HepG2 (cell line): ENCODE data around the gene RNU11.
"Not testable (repeated sequence)": the region's sequence is repeated elsewhere in the genome, so short reads cannot be mapped to it uniquely, and the experiment has no call there.

Experiments
- CAMTA2 ChIP-seq: sonication (generic); formaldehyde crosslinking; IDR thresholded peaks from 2 replicates; pipeline ENCODE4 v1.4.0; 2020; ENCODE audit warnings: mild to moderate bottlenecking, missing genetic modification reagents, borderline replicate concordance
- CSRNP2 ChIP-seq: sonication (generic); formaldehyde crosslinking; conservative IDR thresholded peaks from 2 replicates; pipeline ENCODE4 v1.8.0; 2022; ENCODE audit warnings: low read depth, missing genetic modification reagents
- CTCF ChIP-seq: sonication (generic); formaldehyde crosslinking; IDR thresholded peaks from 2 replicates; pipeline ENCODE4 v1.5.0; 2020; ENCODE audit warnings: mild to moderate bottlenecking, missing genetic modification reagents, moderate library complexity
- ETS1 ChIP-seq: sonication (generic); formaldehyde crosslinking; IDR thresholded peaks from 2 replicates; pipeline ENCODE4 v1.4.0; 2020; ENCODE audit warnings: missing genetic modification reagents
- ETV6 ChIP-seq: sonication (generic); formaldehyde crosslinking; conservative IDR thresholded peaks from 2 replicates; pipeline ENCODE4 v1.4.0; 2020; ENCODE audit warnings: missing genetic modification reagents
- FOSL1 ChIP-seq: sonication (generic); formaldehyde crosslinking; IDR thresholded peaks from 2 replicates; pipeline ENCODE4 v1.9.0; 2021; ENCODE audit warnings: missing genetic modification reagents, borderline replicate concordance
- KMT2B ChIP-seq: IDR thresholded peaks from 2 replicates; pipeline ENCODE4 v1.6.1; 2016; ENCODE audit warnings: missing genetic modification reagents, missing compliant biosample characterization
- PHF20 ChIP-seq: sonication (generic); formaldehyde crosslinking; IDR thresholded peaks from 2 replicates; pipeline ENCODE4 v1.5.0; 2020; ENCODE audit warnings: mild to moderate bottlenecking, missing genetic modification reagents
- POLR2A ChIP-seq, 2 experiments: IDR thresholded peaks; 2 replicates each; pipeline ENCODE4 v1.6.1; 2011; ENCODE audit warnings: low read depth in 2 of 2, low read length in 2 of 2, mild to moderate bottlenecking in 1 of 2, moderate library complexity in 1 of 2; ENCODE audit not compliant: insufficient read depth in 1 of 2
- RAD21 ChIP-seq: fragments of 450-650 bp; formaldehyde crosslinking; IDR thresholded peaks from 2 replicates; pipeline ENCODE4 v1.5.0; 2020; ENCODE audit warnings: mild to moderate bottlenecking
- SKIL ChIP-seq: sonication (generic); formaldehyde crosslinking; IDR thresholded peaks from 2 replicates; pipeline ENCODE4 v1.8.0; 2022; ENCODE audit warnings: missing genetic modification reagents, mild to moderate bottlenecking, moderate library complexity, borderline replicate concordance
- ZNF274 ChIP-seq: sonication (generic); formaldehyde crosslinking; IDR thresholded peaks from 2 replicates; pipeline ENCODE4 v1.5.1; 2020; ENCODE audit warnings: mild to moderate bottlenecking, missing genetic modification reagents
- ZNF335 ChIP-seq: sonication (generic); formaldehyde crosslinking; IDR thresholded peaks from 2 replicates; pipeline ENCODE4 v1.4.0; 2020; ENCODE audit warnings: missing genetic modification reagents

GRCh38 chr1:28645406-28645805, 3.0 kb upstream of the RNU11 start:
- TF ChIP-seq CTCF (CRISPR knock-in tag); CSRNP2 (CRISPR knock-in tag); FOSL1 (CRISPR knock-in tag); POLR2A (IDR thresholded peaks at IDR 0.05; ENCODE audit: insufficient read depth in 1 of 2, low read depth in 2 of 2, low read length in 2 of 2); SKIL (CRISPR knock-in tag); ZNF335 (CRISPR knock-in tag); CAMTA2 (CRISPR knock-in tag); ETV6 (CRISPR knock-in tag); ETS1 (CRISPR knock-in tag); RAD21; KMT2B (CRISPR knock-in tag); ZNF274 (CRISPR knock-in tag); PHF20 (CRISPR knock-in tag): not testable (repeated sequence)
